WTC11 (cell line): ENCODE results near the gene CD163L1. TPM values are rescaled to one million over a fixed set of nuclear protein-coding genes. Genes with fewer than 3 reads are reported as not detected.
A peak's percentile ranks its signal among the peaks of the same experiment; 100 is the strongest.
"Not testable (repeated sequence)": the region's sequence is repeated elsewhere in the genome, so short reads cannot be mapped to it uniquely, and the experiment has no call there.

Experiments
- ATAC-seq: fragments of 200-7000 bp; cut with Tn5 transposase; 2 replicates; pipeline ENCODE4 v1.10.0; 2021; ENCODE audit warnings: mild to moderate bottlenecking, moderate library complexity
- CTCF ChIA-PET: fragments of 300-600 bp; sonication (Branson Sonifier 250); formaldehyde crosslinking; loops from one replicate; lab custom pipeline; 2021; ENCODE audit warnings: antibody characterized with exemption; lab: Charles Lee
- POLR2A ChIA-PET: fragments of 350-600 bp; sonication (Branson Sonifier 250); formaldehyde crosslinking; loops from one replicate; lab custom pipeline; 2021; ENCODE audit warnings: antibody characterized with exemption; lab: Charles Lee
- DNase-seq: peaks from one replicate; pipeline ENCODE4 v3.0.0; 2021; ENCODE audit warnings: low spot score
- H3K27ac Mint-ChIP-seq: 2 replicates; pipeline ENCODE4 v1.8.0; 2021; ENCODE audit warnings: mixed read lengths
- H3K27me3 Mint-ChIP-seq: 2 replicates; pipeline ENCODE4 v1.8.0; 2021; ENCODE audit warnings: low read depth, mild to moderate bottlenecking, moderate library complexity, mixed read lengths
- H3K36me3 Mint-ChIP-seq: 2 replicates; pipeline ENCODE4 v1.8.0; 2021; ENCODE audit warnings: mixed read lengths
- H3K4me1 Mint-ChIP-seq: 2 replicates; pipeline ENCODE4 v1.8.0; 2022; ENCODE audit warnings: mixed read lengths
- H3K4me3 Mint-ChIP-seq: 2 replicates; pipeline ENCODE4 v1.8.0; 2021; ENCODE audit warnings: mild to moderate bottlenecking, moderate library complexity, mixed read lengths
- H3K9me3 Mint-ChIP-seq: 2 replicates; pipeline ENCODE4 v1.8.0; 2021; ENCODE audit warnings: mixed read lengths
- ERG ChIP-seq: fragments of 250-450 bp; sonication (Bioruptor Pico); IDR thresholded peaks from 2 replicates; pipeline ENCODE4 v1.8.0; 2021; ENCODE audit warnings: mild to moderate bottlenecking
- ESRRA ChIP-seq: sonication (generic); formaldehyde crosslinking; IDR thresholded peaks from 2 replicates; pipeline ENCODE4 v1.8.1; 2022; ENCODE audit warnings: mild to moderate bottlenecking, missing genetic modification reagents, borderline replicate concordance
- FOXP4 ChIP-seq: sonication (generic); formaldehyde crosslinking; IDR thresholded peaks from 2 replicates; pipeline ENCODE4 v1.8.0; 2022; ENCODE audit warnings: mild to moderate bottlenecking, missing genetic modification reagents
- GRHL2 ChIP-seq: fragments of 250-450 bp; sonication (Bioruptor Pico); IDR thresholded peaks from 2 replicates; pipeline ENCODE4 v1.8.0; 2022; ENCODE audit warnings: mild to moderate bottlenecking, moderate library complexity; ENCODE audit not compliant: insufficient replicate concordance, severe bottlenecking
- MLX ChIP-seq: sonication (generic); formaldehyde crosslinking; IDR thresholded peaks from 2 replicates; pipeline ENCODE4 v1.8.1; 2023; ENCODE audit warnings: mild to moderate bottlenecking, missing genetic modification reagents, moderate library complexity
- MYBL2 ChIP-seq: sonication (generic); formaldehyde crosslinking; IDR thresholded peaks from 2 replicates; pipeline ENCODE4 v1.8.1; 2023; ENCODE audit warnings: mild to moderate bottlenecking, moderate library complexity, missing genetic modification reagents
- NFYB ChIP-seq: sonication (generic); formaldehyde crosslinking; conservative IDR thresholded peaks from 2 replicates; pipeline ENCODE4 v1.8.0; 2022; ENCODE audit warnings: low read depth, missing genetic modification reagents
- PRDM15 ChIP-seq: sonication (generic); formaldehyde crosslinking; IDR thresholded peaks from 2 replicates; pipeline ENCODE4 v1.8.0; 2022; ENCODE audit warnings: missing genetic modification reagents
- TEAD1 ChIP-seq: sonication (generic); formaldehyde crosslinking; IDR thresholded peaks from 2 replicates; pipeline ENCODE4 v1.8.0; 2022; ENCODE audit warnings: mild to moderate bottlenecking, missing genetic modification reagents
- TEAD4 ChIP-seq: sonication (generic); formaldehyde crosslinking; IDR thresholded peaks from 2 replicates; pipeline ENCODE4 v1.8.0; 2022; ENCODE audit warnings: mild to moderate bottlenecking, missing genetic modification reagents
- ZBTB21 ChIP-seq: sonication (generic); formaldehyde crosslinking; IDR thresholded peaks from 2 replicates; pipeline ENCODE4 v1.8.1; 2023; ENCODE audit warnings: mild to moderate bottlenecking, missing genetic modification reagents, borderline replicate concordance
- ZBTB43 ChIP-seq: sonication (generic); formaldehyde crosslinking; IDR thresholded peaks from 2 replicates; pipeline ENCODE4 v1.8.1; 2023; ENCODE audit warnings: mild to moderate bottlenecking, missing genetic modification reagents
- ZNF121 ChIP-seq: sonication (generic); formaldehyde crosslinking; IDR thresholded peaks from 2 replicates; pipeline ENCODE4 v1.8.0; 2023; ENCODE audit warnings: missing genetic modification reagents
- ZNF671 ChIP-seq: fragments of 250-450 bp; sonication (Bioruptor Pico); IDR thresholded peaks from 2 replicates; pipeline ENCODE4 v1.8.0; 2021; ENCODE audit warnings: mild to moderate bottlenecking
- total RNA-seq: library from RNA; stranded (reverse); gene quantifications from 3 replicates; pipeline ENCODE4 v1.2.3, GENCODE V29; 2021
- TF ChIP-seq, protein P1 (sequence below): fragments of 250-450 bp; sonication (Bioruptor Pico); IDR thresholded peaks from 2 replicates; pipeline ENCODE4 v2.1.2; 2022; ENCODE audit warnings: mild to moderate bottlenecking, moderate library complexity
- TF ChIP-seq, protein P2 (sequence below): sonication (generic); formaldehyde crosslinking; IDR thresholded peaks from 2 replicates; pipeline ENCODE4 v1.8.1; 2022; ENCODE audit warnings: missing genetic modification reagents, borderline replicate concordance

Gene CD163L1
- total RNA-seq, 1 experiment from 2014 or later = 0.26 TPM

GRCh38 chr12:7439579-7440505 lies 4.1 kb downstream of the CD163L1 start (continued):
- TF ChIP-seq ERG (CRISPR knock-in tag) = no peak
- TF ChIP-seq MLX (CRISPR knock-in tag) = no peak
- peak; percentile 91 for TF ChIP-seq ZBTB43
- no peak for TF ChIP-seq ZNF121 (CRISPR knock-in tag)
- TF ChIP-seq TEAD1 (CRISPR knock-in tag) = peak; percentile 99
- TF ChIP-seq ZNF671 (CRISPR knock-in tag) = no peak
- peak; percentile 96 for TF ChIP-seq ESRRA (CRISPR knock-in tag)
- TF ChIP-seq PRDM15 (CRISPR knock-in tag) = peak; percentile 54
- peak; percentile 95 for TF ChIP-seq ZBTB21 (CRISPR knock-in tag)
- peak; percentile 63 for TF ChIP-seq NFYB (CRISPR knock-in tag)
- TF ChIP-seq TEAD4 = peak; percentile 87
- peak; percentile 95 for TF ChIP-seq MYBL2
- TF ChIP-seq, protein P1, sequence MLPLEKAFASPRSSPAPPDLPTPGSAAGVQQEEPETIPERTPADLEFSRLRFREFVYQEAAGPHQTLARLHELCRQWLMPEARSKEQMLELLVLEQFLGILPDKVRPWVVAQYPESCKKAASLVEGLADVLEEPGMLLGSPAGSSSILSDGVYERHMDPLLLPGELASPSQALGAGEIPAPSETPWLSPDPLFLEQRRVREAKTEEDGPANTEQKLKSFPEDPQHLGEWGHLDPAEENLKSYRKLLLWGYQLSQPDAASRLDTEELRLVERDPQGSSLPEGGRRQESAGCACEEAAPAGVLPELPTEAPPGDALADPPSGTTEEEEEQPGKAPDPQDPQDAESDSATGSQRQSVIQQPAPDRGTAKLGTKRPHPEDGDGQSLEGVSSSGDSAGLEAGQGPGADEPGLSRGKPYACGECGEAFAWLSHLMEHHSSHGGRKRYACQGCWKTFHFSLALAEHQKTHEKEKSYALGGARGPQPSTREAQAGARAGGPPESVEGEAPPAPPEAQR = no peak
- TF ChIP-seq FOXP4 (CRISPR knock-in tag) = peak; percentile 98
- no peak for TF ChIP-seq GRHL2 (CRISPR knock-in tag)
- TF ChIP-seq, protein P2, sequence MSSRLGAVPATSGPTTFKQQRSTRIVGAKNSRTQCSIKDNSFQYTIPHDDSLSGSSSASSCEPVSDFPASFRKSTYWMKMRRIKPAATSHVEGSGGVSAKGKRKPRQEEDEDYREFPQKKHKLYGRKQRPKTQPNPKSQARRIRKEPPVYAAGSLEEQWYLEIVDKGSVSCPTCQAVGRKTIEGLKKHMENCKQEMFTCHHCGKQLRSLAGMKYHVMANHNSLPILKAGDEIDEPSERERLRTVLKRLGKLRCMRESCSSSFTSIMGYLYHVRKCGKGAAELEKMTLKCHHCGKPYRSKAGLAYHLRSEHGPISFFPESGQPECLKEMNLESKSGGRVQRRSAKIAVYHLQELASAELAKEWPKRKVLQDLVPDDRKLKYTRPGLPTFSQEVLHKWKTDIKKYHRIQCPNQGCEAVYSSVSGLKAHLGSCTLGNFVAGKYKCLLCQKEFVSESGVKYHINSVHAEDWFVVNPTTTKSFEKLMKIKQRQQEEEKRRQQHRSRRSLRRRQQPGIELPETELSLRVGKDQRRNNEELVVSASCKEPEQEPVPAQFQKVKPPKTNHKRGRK (CRISPR knock-in tag) = 0 out of 2 replicates have a peak, but pooled peaks have one; percentile 54

- CTCF ChIA-PET = interaction anchor here (1.4 kb wide), 1 partner anchor 349 kb away, joined by 3 read pairs; no protein-coding TSS in a partner anchor
- ATAC-seq, POLR2A ChIA-PET, DNase-seq, H3K27ac Mint-ChIP-seq: not testable (repeated sequence)
- peaks cover 15% of the 10 kb centered on the region for H3K36me3 Mint-ChIP-seq
- peaks cover 21% of the 10 kb centered on the region for H3K9me3 Mint-ChIP-seq
- peaks cover 10% of the 10 kb centered on the region for H3K4me1 Mint-ChIP-seq
- peaks cover 27% of the 10 kb centered on the region for H3K27me3 Mint-ChIP-seq
- H3K4me3 Mint-ChIP-seq = peak overlapping the region; percentile 69; the same call in 1 of the 2 replicates
These were observed 5.5 kb downstream of the CD163L1 start for GRCh38 chr12:7438291-7438995.

DNA sequence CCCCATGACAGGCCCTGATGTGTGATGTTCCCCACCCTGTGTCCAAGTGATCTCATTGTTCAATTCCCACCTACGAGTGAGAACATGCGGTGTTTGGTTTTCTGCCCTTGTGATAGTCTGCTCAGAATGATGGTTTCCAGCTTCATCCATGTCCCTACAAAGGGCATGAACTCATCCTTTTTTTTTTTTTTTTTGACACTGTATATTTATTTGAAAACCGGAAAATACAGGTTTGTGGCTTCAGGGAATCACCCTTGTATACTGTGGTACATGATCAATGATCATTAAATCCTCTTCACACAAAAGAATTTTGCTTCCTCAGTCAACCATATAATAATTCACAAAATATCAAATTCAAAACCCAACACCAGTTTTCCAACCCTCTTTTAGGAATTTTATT lies 6.5 kb downstream of the CD163L1 start:
- H3K27ac Mint-ChIP-seq, DNase-seq, CTCF ChIA-PET, H3K4me3 Mint-ChIP-seq, ATAC-seq, POLR2A ChIA-PET: not testable (repeated sequence)
- H3K9me3 Mint-ChIP-seq = peaks cover 21% of the 10 kb centered on the region
- peaks cover 10% of the 10 kb centered on the region for H3K4me1 Mint-ChIP-seq
- peaks cover 27% of the 10 kb centered on the region for H3K27me3 Mint-ChIP-seq
- H3K36me3 Mint-ChIP-seq = peaks cover 15% of the 10 kb centered on the region
